ENCODE measurements around the gene FBXL17. TPM values are rescaled to one million over a fixed set of nuclear protein-coding genes. Genes with fewer than 3 reads are reported as not detected.

FBXL17 gene
- polyA plus RNA-seq, 1 of the 3 experiments (the other 2 are of a cell fraction), result 4.4 TPM

DNA sequence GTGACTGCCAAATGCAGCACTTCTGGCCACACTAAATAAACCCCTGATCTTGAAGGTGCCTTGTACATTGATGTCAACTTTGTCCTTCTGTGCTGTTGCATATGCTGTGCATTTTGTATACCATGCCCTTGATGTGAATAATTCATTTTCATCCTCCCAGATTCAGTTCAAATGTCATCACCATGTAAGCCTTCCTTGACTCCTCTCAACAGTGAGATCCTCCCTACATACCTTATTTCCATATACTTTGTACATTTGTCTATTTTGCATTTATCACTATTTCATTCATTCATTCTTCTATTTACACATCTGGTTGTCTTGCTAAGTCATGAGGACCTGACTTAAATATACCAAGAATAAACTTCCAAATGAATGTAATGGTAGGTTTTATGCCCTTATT is 438.0 kb downstream of the FBXL17 start:
- no peaks in the 10 kb centered on the region for H3F3A ChIP-seq (replicated peaks; ENCODE audit: insufficient read depth)
- CTCF ChIA-PET, result no interaction called here
- H3K9me3 ChIP-seq, result no peaks in the 10 kb centered on the region
- no peak overlapping the region for H3K9ac ChIP-seq
- H3K27ac ChIP-seq (ENCODE audit: low read depth in 2 of 2, low read length in 1 of 2), result no peak overlapping the region
- no peak overlapping the region for H3K4me2 ChIP-seq
- no peaks in the 10 kb centered on the region for H4K20me1 ChIP-seq (ENCODE audit: insufficient read depth)
- no peaks in the 10 kb centered on the region for H3K27me3 ChIP-seq (ENCODE audit: insufficient read depth)
- peaks cover 0 to 3% of the 10 kb centered on the region in 2 experiments; a peak in 2 of 4 replicates for H3K4me1 ChIP-seq (ENCODE audit: control insufficient read depth in 1 of 2, insufficient read depth in 2 of 2, low read depth in 1 of 2, low read length in 1 of 2)
- TF ChIP-seq TCF12 (IDR thresholded peaks at IDR 0.05) (no peak), EZH2phosphoT487 (IDR thresholded peaks at IDR 0.05; ENCODE audit: borderline replicate concordance, low read depth) (no peak), RXRA (IDR thresholded peaks at IDR 0.05; ENCODE audit: borderline replicate concordance, low read depth) (no peak), NFIC (IDR thresholded peaks at IDR 0.05; ENCODE audit: borderline replicate concordance) (no peak), SMC3 (IDR thresholded peaks at IDR 0.05; ENCODE audit: low read depth, low read length) (no peak), RFX5 (IDR thresholded peaks at IDR 0.05; ENCODE audit: low read length) (no peak), TAF1 (IDR thresholded peaks at IDR 0.05; ENCODE audit: borderline replicate concordance, low read depth, low read length) (no peak), FOXM1 (IDR thresholded peaks at IDR 0.05; ENCODE audit: low read depth) (no peak), YY1 (IDR thresholded peaks at IDR 0.05; ENCODE audit: low read depth) (no peak), ELF1 (IDR thresholded peaks at IDR 0.05) (no peak), FOXJ3 (CRISPR knock-in tag; IDR thresholded peaks at IDR 0.05) (no peak), JUND (IDR thresholded peaks at IDR 0.05) (no peak), TEAD4 (IDR thresholded peaks at IDR 0.05; ENCODE audit: borderline replicate concordance, insufficient read depth) (no peak)
- TF ChIP-seq, protein P1, sequence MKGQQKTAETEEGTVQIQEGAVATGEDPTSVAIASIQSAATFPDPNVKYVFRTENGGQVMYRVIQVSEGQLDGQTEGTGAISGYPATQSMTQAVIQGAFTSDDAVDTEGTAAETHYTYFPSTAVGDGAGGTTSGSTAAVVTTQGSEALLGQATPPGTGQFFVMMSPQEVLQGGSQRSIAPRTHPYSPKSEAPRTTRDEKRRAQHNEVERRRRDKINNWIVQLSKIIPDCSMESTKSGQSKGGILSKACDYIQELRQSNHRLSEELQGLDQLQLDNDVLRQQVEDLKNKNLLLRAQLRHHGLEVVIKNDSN (IDR thresholded peaks at IDR 0.05; ENCODE audit: borderline replicate concordance, low read depth), result no peak
- TF ChIP-seq, protein P2, sequence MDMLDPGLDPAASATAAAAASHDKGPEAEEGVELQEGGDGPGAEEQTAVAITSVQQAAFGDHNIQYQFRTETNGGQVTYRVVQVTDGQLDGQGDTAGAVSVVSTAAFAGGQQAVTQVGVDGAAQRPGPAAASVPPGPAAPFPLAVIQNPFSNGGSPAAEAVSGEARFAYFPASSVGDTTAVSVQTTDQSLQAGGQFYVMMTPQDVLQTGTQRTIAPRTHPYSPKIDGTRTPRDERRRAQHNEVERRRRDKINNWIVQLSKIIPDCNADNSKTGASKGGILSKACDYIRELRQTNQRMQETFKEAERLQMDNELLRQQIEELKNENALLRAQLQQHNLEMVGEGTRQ (IDR thresholded peaks at IDR 0.05; ENCODE audit: borderline replicate concordance, low read depth, low read length), result no peak
- POLR2A ChIA-PET, result no interaction called here
- no peaks in the 10 kb centered on the region for H3K9me2 ChIP-seq
- no peaks in the 10 kb centered on the region for H3K36me3 ChIP-seq (replicated peaks in 1 of 2; ENCODE audit: control insufficient read depth in 1 of 2, insufficient read depth in 2 of 2, low read length in 1 of 2)
- DNase-seq, result no peak
- no peak overlapping the region for H3K4me3 ChIP-seq (ENCODE audit: low read depth in 2 of 2, low read length in 1 of 2)
- no peaks in the 10 kb centered on the region for H3K79me2 ChIP-seq (ENCODE audit: insufficient read depth)
- no peak overlapping the region for H2AFZ ChIP-seq (ENCODE audit: low read depth)

DNA sequence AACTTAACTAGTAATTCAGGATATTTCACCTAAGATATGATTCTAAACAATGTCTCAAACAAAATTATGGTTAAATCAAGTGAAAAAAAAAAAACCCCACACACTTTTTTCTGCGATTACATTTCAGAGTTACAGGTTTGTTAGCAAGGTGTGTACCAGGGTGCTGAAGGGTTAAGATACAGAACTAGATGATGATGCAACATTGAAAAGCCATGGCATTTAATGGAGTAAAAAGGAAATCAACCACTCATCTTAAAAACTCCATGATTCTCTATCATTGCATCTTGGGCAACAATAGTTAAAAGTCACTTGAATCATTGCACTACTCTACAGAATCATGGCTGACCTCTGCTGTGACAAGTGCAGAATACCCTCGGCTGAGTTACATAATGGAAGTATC is 440.9 kb downstream of the FBXL17 start:
- TF ChIP-seq RFX5 (IDR thresholded peaks at IDR 0.05; ENCODE audit: low read length) (no peak), TEAD4 (IDR thresholded peaks at IDR 0.05; ENCODE audit: borderline replicate concordance, insufficient read depth) (no peak), NFIC (IDR thresholded peaks at IDR 0.05; ENCODE audit: borderline replicate concordance) (no peak), EP300 (IDR thresholded peaks at IDR 0.05; ENCODE audit: borderline replicate concordance in 1 of 2, low read depth in 1 of 2, low read length in 1 of 2) (no peak)
- CTCF ChIA-PET, result no interaction called here

More for the DNA sequence above, 440.9 kb downstream of the FBXL17 start:
- no peaks in the 10 kb centered on the region for H4K20me1 ChIP-seq (ENCODE audit: insufficient read depth)
- no peak overlapping the region for H3K4me2 ChIP-seq
- POLR2A ChIA-PET, result no interaction called here
- no peak overlapping the region for H2AFZ ChIP-seq (ENCODE audit: low read depth)
- no peaks in the 10 kb centered on the region for H3K9me3 ChIP-seq
- H3K9ac ChIP-seq, result no peak overlapping the region
- no peaks in the 10 kb centered on the region for H3K79me2 ChIP-seq (ENCODE audit: insufficient read depth)
- no peaks in the 10 kb centered on the region for H3K9me2 ChIP-seq
- WGBS (ENCODE audit: low lambda C conversion rate), result 70% methylated on average over 2 of the region's 2 CpGs
- H3K4me3 ChIP-seq (ENCODE audit: low read depth in 2 of 2, low read length in 1 of 2), result no peak overlapping the region
- H3F3A ChIP-seq (replicated peaks; ENCODE audit: insufficient read depth), result no peaks in the 10 kb centered on the region
- no peak overlapping the region for H3K27ac ChIP-seq (ENCODE audit: low read depth in 2 of 2, low read length in 1 of 2)
- peaks cover 0 to 6% of the 10 kb centered on the region in 2 experiments; a peak in 2 of 4 replicates for H3K4me1 ChIP-seq (ENCODE audit: control insufficient read depth in 1 of 2, insufficient read depth in 2 of 2, low read depth in 1 of 2, low read length in 1 of 2)
- DNase-seq, result no peak
- no peaks in the 10 kb centered on the region for H3K27me3 ChIP-seq (ENCODE audit: insufficient read depth)
- H3K36me3 ChIP-seq (replicated peaks in 1 of 2; ENCODE audit: control insufficient read depth in 1 of 2, insufficient read depth in 2 of 2, low read length in 1 of 2), result no peaks in the 10 kb centered on the region

Data from SK-N-SH (cell line).